ENCODE measurements around the gene XYLT1.

XYLT1 gene

GRCh38 chr16:17070882-17071592, 399.7 kb downstream of the XYLT1 start:
- TF ChIP-seq, protein P1, sequence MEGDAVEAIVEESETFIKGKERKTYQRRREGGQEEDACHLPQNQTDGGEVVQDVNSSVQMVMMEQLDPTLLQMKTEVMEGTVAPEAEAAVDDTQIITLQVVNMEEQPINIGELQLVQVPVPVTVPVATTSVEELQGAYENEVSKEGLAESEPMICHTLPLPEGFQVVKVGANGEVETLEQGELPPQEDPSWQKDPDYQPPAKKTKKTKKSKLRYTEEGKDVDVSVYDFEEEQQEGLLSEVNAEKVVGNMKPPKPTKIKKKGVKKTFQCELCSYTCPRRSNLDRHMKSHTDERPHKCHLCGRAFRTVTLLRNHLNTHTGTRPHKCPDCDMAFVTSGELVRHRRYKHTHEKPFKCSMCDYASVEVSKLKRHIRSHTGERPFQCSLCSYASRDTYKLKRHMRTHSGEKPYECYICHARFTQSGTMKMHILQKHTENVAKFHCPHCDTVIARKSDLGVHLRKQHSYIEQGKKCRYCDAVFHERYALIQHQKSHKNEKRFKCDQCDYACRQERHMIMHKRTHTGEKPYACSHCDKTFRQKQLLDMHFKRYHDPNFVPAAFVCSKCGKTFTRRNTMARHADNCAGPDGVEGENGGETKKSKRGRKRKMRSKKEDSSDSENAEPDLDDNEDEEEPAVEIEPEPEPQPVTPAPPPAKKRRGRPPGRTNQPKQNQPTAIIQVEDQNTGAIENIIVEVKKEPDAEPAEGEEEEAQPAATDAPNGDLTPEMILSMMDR (conservative IDR thresholded peaks at IDR 0.05; ENCODE audit: low read depth), result no peak
- ChIA-PET CTCF (no interaction called here), POLR2A (ENCODE audit: low non-redundant PET) (interaction anchor here (0.6 kb wide), 1 partner anchor 74 kb away, joined by 3 read pairs; no protein-coding TSS in a partner anchor)
- DNase-seq (ENCODE audit: low spot score), result peak; percentile 8
- peak overlapping the region; percentile 83 for H3K27ac ChIP-seq

GRCh38 chr16:17069681-17070080, 401.1 kb downstream of the XYLT1 start:
- POLR2A ChIA-PET (ENCODE audit: low non-redundant PET), result no interaction called here
- TF ChIP-seq, protein P1 (conservative IDR thresholded peaks at IDR 0.05; ENCODE audit: low read depth), result no peak
- no peak for DNase-seq (ENCODE audit: low spot score)
- no peak overlapping the region for H3K27ac ChIP-seq
- CTCF ChIA-PET, result no interaction called here

GRCh38 chr16:17068524-17068923, 402.2 kb downstream of the XYLT1 start:
- TF ChIP-seq, protein P1 (conservative IDR thresholded peaks at IDR 0.05; ENCODE audit: low read depth), result no peak
- ChIA-PET CTCF (no interaction called here), POLR2A (ENCODE audit: low non-redundant PET) (no interaction called here)
- H3K27ac ChIP-seq, result no peak overlapping the region
- DNase-seq (ENCODE audit: low spot score), result no peak

DNA sequence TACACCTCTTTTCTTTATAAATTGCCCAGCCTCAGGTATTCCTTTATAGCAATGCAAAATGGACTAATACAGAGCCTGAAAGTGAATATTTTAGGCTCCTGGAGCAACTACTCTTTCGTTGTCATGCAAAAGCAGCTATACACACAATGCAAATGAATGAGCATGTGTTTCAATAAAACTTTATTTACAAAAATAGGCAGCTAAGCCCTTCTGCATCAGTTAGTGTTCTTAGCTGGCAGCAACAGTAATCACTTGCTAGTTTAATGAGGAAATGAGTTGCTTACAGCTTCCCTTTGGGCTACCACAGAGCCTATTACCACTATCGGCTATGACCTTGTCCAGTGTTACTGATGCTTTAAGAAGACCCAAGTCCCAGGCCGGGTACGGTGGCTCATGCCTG, 402.9 kb downstream of the XYLT1 start:
- CTCF ChIA-PET, result no interaction called here
- DNase-seq (ENCODE audit: low spot score), result no peak
- POLR2A ChIA-PET (ENCODE audit: low non-redundant PET), result no interaction called here
- TF ChIP-seq, protein P1 (conservative IDR thresholded peaks at IDR 0.05; ENCODE audit: low read depth), result no peak
- H3K27ac ChIP-seq, result no peak overlapping the region

DNA sequence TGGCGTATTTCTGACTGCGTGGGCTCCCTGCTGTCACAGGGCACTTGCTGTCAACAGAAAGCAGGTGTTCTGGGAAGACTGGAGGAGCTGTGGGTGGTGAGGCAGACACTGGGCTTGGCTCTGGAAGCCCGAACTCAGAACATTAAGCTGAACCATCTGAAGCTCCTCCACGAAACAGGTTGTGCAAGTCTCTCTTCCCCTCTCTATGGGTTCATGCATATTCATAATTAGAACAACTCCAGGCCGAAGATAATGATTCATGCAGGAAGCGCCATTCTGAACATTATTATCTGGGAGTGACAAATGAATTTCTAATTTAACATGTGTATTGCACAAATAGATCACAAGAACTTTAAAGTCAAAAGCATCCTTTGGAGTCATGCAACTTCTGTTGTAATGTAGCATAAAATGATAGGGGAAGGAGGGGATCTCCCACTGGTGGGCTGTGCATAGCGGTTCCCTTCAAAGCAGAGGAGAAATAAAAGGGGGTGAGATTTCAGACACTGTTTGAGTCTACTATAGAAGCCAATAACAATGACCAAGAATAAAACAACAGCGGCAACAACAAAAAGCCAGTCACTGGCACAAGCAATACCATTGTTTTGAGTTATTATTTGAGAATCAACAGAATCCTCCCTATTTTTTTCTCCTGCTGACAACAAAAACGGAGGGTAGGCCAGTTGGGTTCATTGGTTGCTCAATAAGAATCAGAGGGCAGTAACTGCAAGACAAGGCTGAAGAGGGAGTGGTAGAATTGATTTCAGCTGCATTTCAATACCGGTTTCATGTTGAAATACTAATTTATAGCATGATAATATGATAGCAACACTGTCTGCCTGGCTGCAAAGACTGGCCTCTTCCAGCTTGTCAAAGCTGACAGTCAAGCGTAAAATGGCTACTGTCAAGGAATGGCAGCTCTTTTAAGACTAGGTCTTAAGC, 407.3 kb downstream of the XYLT1 start:
- H3K27ac ChIP-seq, result no peak overlapping the region
- CTCF ChIA-PET, result no interaction called here
- DNase-seq (ENCODE audit: low spot score), result no peak
- TF ChIP-seq, protein P1 (conservative IDR thresholded peaks at IDR 0.05; ENCODE audit: low read depth), result no peak
- POLR2A ChIA-PET (ENCODE audit: low non-redundant PET), result no interaction called here

GRCh38 chr16:17062676-17063075, 408.1 kb downstream of the XYLT1 start:
- H3K27ac ChIP-seq, result no peak overlapping the region
- DNase-seq (ENCODE audit: low spot score), result no peak
- TF ChIP-seq, protein P1 (conservative IDR thresholded peaks at IDR 0.05; ENCODE audit: low read depth), result no peak
- ChIA-PET CTCF (no interaction called here), POLR2A (ENCODE audit: low non-redundant PET) (no interaction called here)
